Measurements from ENCODE around the gene ENPP5.
"Not testable (repeated sequence)": the region's sequence is repeated elsewhere in the genome, so short reads cannot be mapped to it uniquely, and the experiment has no call there.

ENPP5 gene

GRCh38 chr6:46134216-46134615 lies 36.6 kb downstream of the ENPP5 start:
- Histone ChIP-seq H3K36me3 (ENCODE audit: insufficient read depth, low read length) (no peaks in the 10 kb centered on the region), H2AFZ (ENCODE audit: low read length, unreplicated experiment) (no peak overlapping the region), H3K79me2 (ENCODE audit: control insufficient read depth, insufficient read depth, low read length, unreplicated experiment) (no peaks in the 10 kb centered on the region), H3K4me1 (ENCODE audit: control insufficient read depth, insufficient read depth, low read length, unreplicated experiment) (no peaks in the 10 kb centered on the region), H3K4me3 (ENCODE audit: low read depth, low read length) (no peak overlapping the region), H3K27me3 (ENCODE audit: insufficient read depth, low read length) (peaks cover 46% of the 10 kb centered on the region), H3K27ac (ENCODE audit: low read depth, low read length) (no peak overlapping the region)

- not testable (repeated sequence) for H3K4me1 ChIP-seq (ENCODE audit: control insufficient read depth, insufficient read depth, low read length, unreplicated experiment); H3K79me2 ChIP-seq (ENCODE audit: control insufficient read depth, insufficient read depth, low read length, unreplicated experiment); H2AFZ ChIP-seq (ENCODE audit: low read length, unreplicated experiment); H3K4me3 ChIP-seq (ENCODE audit: low read depth, low read length); H3K36me3 ChIP-seq (ENCODE audit: insufficient read depth, low read length); H3K27ac ChIP-seq (ENCODE audit: low read depth, low read length)
- H3K27me3 ChIP-seq (ENCODE audit: insufficient read depth, low read length) = peaks cover 48% of the 10 kb centered on the region
Measured at GRCh38 chr6:46131291-46131690, 39.5 kb downstream of the ENPP5 start.

GRCh38 chr6:46130666-46131065 lies 40.1 kb downstream of the ENPP5 start:
- H3K36me3 ChIP-seq (ENCODE audit: insufficient read depth, low read length) = no peaks in the 10 kb centered on the region
- no peak overlapping the region for H2AFZ ChIP-seq (ENCODE audit: low read length, unreplicated experiment)
- no peaks in the 10 kb centered on the region for H3K4me1 ChIP-seq (ENCODE audit: control insufficient read depth, insufficient read depth, low read length, unreplicated experiment)
- H3K27me3 ChIP-seq (ENCODE audit: insufficient read depth, low read length) = peaks cover 48% of the 10 kb centered on the region
- no peak overlapping the region; the same call in 1 of the 2 replicates for H3K4me3 ChIP-seq (ENCODE audit: low read depth, low read length)
- H3K79me2 ChIP-seq (ENCODE audit: control insufficient read depth, insufficient read depth, low read length, unreplicated experiment) = no peaks in the 10 kb centered on the region
- H3K27ac ChIP-seq (ENCODE audit: low read depth, low read length) = no peak overlapping the region

GRCh38 chr6:46129629-46130511 lies 40.9 kb downstream of the ENPP5 start, which contains the start of gene ENPP4:
Gene ENPP4, plus strand, starts transcription at chr6:46129989. Its CDS starts 9,595 bp downstream, at chr6:46139584.
- peak within 1 kb of the TSS; percentile 80 for H3K4me3 ChIP-seq (ENCODE audit: low read depth, low read length)
- no peak within 1 kb of the TSS for H3K27ac ChIP-seq (ENCODE audit: low read depth, low read length)
- H3K36me3 ChIP-seq (ENCODE audit: insufficient read depth, low read length) = no peaks in the 10 kb centered on the region

DNA sequence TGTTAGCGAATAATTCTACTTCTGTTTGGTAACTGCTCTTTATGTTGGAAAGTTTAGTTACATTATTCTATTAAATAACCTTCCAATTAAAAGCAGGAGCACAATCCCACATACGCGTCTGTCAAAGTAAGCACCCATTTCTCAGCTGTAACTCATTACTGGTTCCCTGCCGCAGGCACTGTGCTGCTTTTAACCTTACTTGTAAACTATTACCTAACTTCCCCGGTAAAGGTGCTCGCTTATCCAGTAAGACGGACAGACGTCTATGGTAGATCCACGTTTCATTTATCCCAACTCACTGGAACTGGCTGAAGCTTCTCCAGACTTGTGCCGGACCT lies 41.5 kb downstream of the ENPP5 start:
- no peak overlapping the region for H3K27ac ChIP-seq (ENCODE audit: low read depth, low read length)
- H3K4me1 ChIP-seq (ENCODE audit: control insufficient read depth, insufficient read depth, low read length, unreplicated experiment) = no peaks in the 10 kb centered on the region
- H3K79me2 ChIP-seq (ENCODE audit: control insufficient read depth, insufficient read depth, low read length, unreplicated experiment) = no peaks in the 10 kb centered on the region
- peak overlapping the region; percentile 55 for H2AFZ ChIP-seq (ENCODE audit: low read length, unreplicated experiment)
- no peaks in the 10 kb centered on the region for H3K36me3 ChIP-seq (ENCODE audit: insufficient read depth, low read length)
- peaks cover 47% of the 10 kb centered on the region for H3K27me3 ChIP-seq (ENCODE audit: insufficient read depth, low read length)
- peak overlapping the region; percentile 80 for H3K4me3 ChIP-seq (ENCODE audit: low read depth, low read length)

More at GRCh38 chr6:46129629-46130511, 40.9 kb downstream of the ENPP5 start, which contains the start of gene ENPP4:
- Histone ChIP-seq H2AFZ (ENCODE audit: low read length, unreplicated experiment) (peak within 1 kb of the TSS; percentile 91), H3K4me1 (ENCODE audit: control insufficient read depth, insufficient read depth, low read length, unreplicated experiment) (no peaks in the 10 kb centered on the region), H3K79me2 (ENCODE audit: control insufficient read depth, insufficient read depth, low read length, unreplicated experiment) (no peaks in the 10 kb centered on the region), H3K27me3 (ENCODE audit: insufficient read depth, low read length) (peaks cover 48% of the 10 kb centered on the region)

DNA sequence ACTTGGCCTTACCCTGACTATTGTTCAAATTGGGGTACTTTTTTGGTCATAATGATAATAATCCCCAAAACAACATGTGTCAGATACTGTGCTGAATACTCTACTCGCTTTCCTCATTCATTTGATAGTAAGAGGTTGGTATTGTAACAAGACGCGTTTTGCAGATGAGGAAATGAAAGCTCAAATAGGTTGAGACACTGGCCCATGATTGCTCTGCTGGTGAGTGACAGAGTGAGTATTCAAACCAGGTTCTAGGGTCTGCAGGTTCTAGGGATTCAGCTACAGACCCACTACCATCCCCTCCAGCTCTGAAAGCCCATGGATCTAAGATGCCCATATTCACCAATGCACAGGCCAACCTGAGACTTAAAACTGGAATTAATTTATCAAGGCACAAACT lies 42.3 kb downstream of the ENPP5 start:
- Histone ChIP-seq H3K4me3 (ENCODE audit: low read depth, low read length) (no peak overlapping the region), H3K27me3 (ENCODE audit: insufficient read depth, low read length) (peaks cover 46% of the 10 kb centered on the region), H3K79me2 (ENCODE audit: control insufficient read depth, insufficient read depth, low read length, unreplicated experiment) (no peaks in the 10 kb centered on the region), H2AFZ (ENCODE audit: low read length, unreplicated experiment) (no peak overlapping the region), H3K27ac (ENCODE audit: low read depth, low read length) (no peak overlapping the region), H3K36me3 (ENCODE audit: insufficient read depth, low read length) (no peaks in the 10 kb centered on the region), H3K4me1 (ENCODE audit: control insufficient read depth, insufficient read depth, low read length, unreplicated experiment) (no peaks in the 10 kb centered on the region)

GRCh38 chr6:46119679-46120078 lies 51.1 kb downstream of the ENPP5 start:
- not testable (repeated sequence) for H3K4me1 ChIP-seq (ENCODE audit: control insufficient read depth, insufficient read depth, low read length, unreplicated experiment); H2AFZ ChIP-seq (ENCODE audit: low read length, unreplicated experiment); H3K27me3 ChIP-seq (ENCODE audit: insufficient read depth, low read length); H3K4me3 ChIP-seq (ENCODE audit: low read depth, low read length); H3K36me3 ChIP-seq (ENCODE audit: insufficient read depth, low read length); H3K79me2 ChIP-seq (ENCODE audit: control insufficient read depth, insufficient read depth, low read length, unreplicated experiment); H3K27ac ChIP-seq (ENCODE audit: low read depth, low read length)

GRCh38 chr6:46118836-46119235 lies 51.9 kb downstream of the ENPP5 start:
- Histone ChIP-seq H3K27me3 (ENCODE audit: insufficient read depth, low read length) (no peaks in the 10 kb centered on the region; the same call in 1 of the 2 replicates), H3K4me1 (ENCODE audit: control insufficient read depth, insufficient read depth, low read length, unreplicated experiment) (no peaks in the 10 kb centered on the region), H3K27ac (ENCODE audit: low read depth, low read length) (no peak overlapping the region), H2AFZ (ENCODE audit: low read length, unreplicated experiment) (no peak overlapping the region), H3K4me3 (ENCODE audit: low read depth, low read length) (no peak overlapping the region), H3K36me3 (ENCODE audit: insufficient read depth, low read length) (no peaks in the 10 kb centered on the region), H3K79me2 (ENCODE audit: control insufficient read depth, insufficient read depth, low read length, unreplicated experiment) (no peaks in the 10 kb centered on the region)

GRCh38 chr6:46118157-46118556 lies 52.6 kb downstream of the ENPP5 start:
- H3K79me2 ChIP-seq (ENCODE audit: control insufficient read depth, insufficient read depth, low read length, unreplicated experiment) = no peaks in the 10 kb centered on the region
- no peaks in the 10 kb centered on the region for H3K36me3 ChIP-seq (ENCODE audit: insufficient read depth, low read length)
- H2AFZ ChIP-seq (ENCODE audit: low read length, unreplicated experiment) = no peak overlapping the region
- no peak overlapping the region for H3K4me3 ChIP-seq (ENCODE audit: low read depth, low read length)
- no peaks in the 10 kb centered on the region for H3K4me1 ChIP-seq (ENCODE audit: control insufficient read depth, insufficient read depth, low read length, unreplicated experiment)
- H3K27me3 ChIP-seq (ENCODE audit: insufficient read depth, low read length) = no peaks in the 10 kb centered on the region; the same call in 1 of the 2 replicates
- no peak overlapping the region for H3K27ac ChIP-seq (ENCODE audit: low read depth, low read length)

- Histone ChIP-seq H3K36me3 (ENCODE audit: insufficient read depth, low read length) (no peaks in the 10 kb centered on the region), H3K79me2 (ENCODE audit: control insufficient read depth, insufficient read depth, low read length, unreplicated experiment) (no peaks in the 10 kb centered on the region), H2AFZ (ENCODE audit: low read length, unreplicated experiment) (no peak overlapping the region), H3K27me3 (ENCODE audit: insufficient read depth, low read length) (no peaks in the 10 kb centered on the region; the same call in 1 of the 2 replicates), H3K4me1 (ENCODE audit: control insufficient read depth, insufficient read depth, low read length, unreplicated experiment) (no peaks in the 10 kb centered on the region), H3K4me3 (ENCODE audit: low read depth, low read length) (no peak overlapping the region), H3K27ac (ENCODE audit: low read depth, low read length) (no peak overlapping the region)
Measured at GRCh38 chr6:46116289-46116688, 54.5 kb downstream of the ENPP5 start.

- Histone ChIP-seq H3K4me3 (ENCODE audit: low read depth, low read length) (no peak overlapping the region), H3K4me1 (ENCODE audit: control insufficient read depth, insufficient read depth, low read length, unreplicated experiment) (no peaks in the 10 kb centered on the region), H3K36me3 (ENCODE audit: insufficient read depth, low read length) (no peaks in the 10 kb centered on the region), H2AFZ (ENCODE audit: low read length, unreplicated experiment) (no peak overlapping the region), H3K27ac (ENCODE audit: low read depth, low read length) (no peak overlapping the region), H3K27me3 (ENCODE audit: insufficient read depth, low read length) (no peaks in the 10 kb centered on the region; the same call in 1 of the 2 replicates), H3K79me2 (ENCODE audit: control insufficient read depth, insufficient read depth, low read length, unreplicated experiment) (no peaks in the 10 kb centered on the region)
Measured at GRCh38 chr6:46115634-46116033, 55.1 kb downstream of the ENPP5 start.

Measured in ACC112 (cell line).